K562 (cell line): ENCODE results near the gene VSIG10L. TPM values are rescaled to one million over a fixed set of nuclear protein-coding genes. Genes with fewer than 3 reads are reported as not detected.

Experiments used
- ATF7 ChIP-seq: fragments of 450-650 bp; IDR thresholded peaks from 2 replicates; pipeline ENCODE4 v1.7.1; 2014; ENCODE audit warnings: mild to moderate bottlenecking, moderate library complexity
- CHD2 ChIP-seq: IDR thresholded peaks from 2 replicates; pipeline ENCODE4 v1.6.1; 2011; ENCODE audit warnings: low read depth, low read length
- DEAF1 ChIP-seq: fragments of 450-650 bp; formaldehyde crosslinking; IDR thresholded peaks from 2 replicates; pipeline ENCODE4 v1.4.0; 2020; ENCODE audit warnings: mild to moderate bottlenecking, moderate library complexity
- ETS2 ChIP-seq: IDR thresholded peaks from 2 replicates; pipeline ENCODE4 v1.6.1; 2016; ENCODE audit warnings: borderline replicate concordance, missing genetic modification characterization, mild to moderate bottlenecking, moderate library complexity, missing compliant biosample characterization; ENCODE audit not compliant: poor library complexity, severe bottlenecking
- GTF2A2 ChIP-seq: IDR thresholded peaks from 2 replicates; pipeline ENCODE4 v1.6.1; 2016; ENCODE audit warnings: mild to moderate bottlenecking, missing genetic modification characterization, missing compliant biosample characterization
- HDAC3 ChIP-seq: fragments of 450-650 bp; IDR thresholded peaks from 2 replicates; pipeline ENCODE4 v1.6.1; 2018; ENCODE audit warnings: borderline replicate concordance, mild to moderate bottlenecking, moderate library complexity; ENCODE audit not compliant: partially characterized antibody
- HNRNPH1 ChIP-seq: fragments of 200-400 bp; formaldehyde crosslinking; optimal IDR thresholded peaks from 2 replicates; pipeline ENCODE3; 2017; ENCODE audit warnings: low read depth, mild to moderate bottlenecking, low read length, moderate library complexity
- NKRF ChIP-seq: fragments of 450-650 bp; IDR thresholded peaks from 2 replicates; pipeline ENCODE4 v1.6.1; 2016; ENCODE audit warnings: borderline replicate concordance
- POLR2AphosphoS5 ChIP-seq: IDR thresholded peaks from 2 replicates; pipeline ENCODE4 v1.6.1; 2011; ENCODE audit warnings: mild to moderate bottlenecking, low read depth, low read length, moderate library complexity; ENCODE audit not compliant: control insufficient read depth, insufficient read depth
- SMAD3 ChIP-seq: fragments of 450-650 bp; formaldehyde crosslinking; conservative IDR thresholded peaks from 2 replicates; pipeline ENCODE4 v1.4.0; 2020; ENCODE audit warnings: mild to moderate bottlenecking
- SRSF1 ChIP-seq: fragments of 200-400 bp; formaldehyde crosslinking; IDR thresholded peaks from 2 replicates; pipeline ENCODE4 v1.6.1; 2017; ENCODE audit warnings: mild to moderate bottlenecking, low read depth, low read length, moderate library complexity
- TBL1XR1 ChIP-seq, 2 experiments: IDR thresholded peaks; 2 replicates each; pipeline ENCODE4 v1.6.1; 2012; ENCODE audit warnings: improper control_type of control experiment in 2 of 2, low read length in 2 of 2, mild to moderate bottlenecking in 1 of 2
- TCF7 ChIP-seq: sonication (generic); IDR thresholded peaks from 2 replicates; pipeline ENCODE4 v1.6.1; 2016; ENCODE audit warnings: antibody characterized with exemption, borderline replicate concordance
- U2AF2 ChIP-seq: fragments of 200-400 bp; formaldehyde crosslinking; optimal IDR thresholded peaks from 2 replicates; pipeline ENCODE3; 2017; ENCODE audit warnings: low read depth, mild to moderate bottlenecking, low read length
- ZBED1 ChIP-seq: IDR thresholded peaks from 2 replicates; pipeline ENCODE4 v1.6.1; 2014
- ZNF121 ChIP-seq: sonication (generic); formaldehyde crosslinking; conservative IDR thresholded peaks from 2 replicates; pipeline ENCODE4 v1.8.0; 2022; ENCODE audit warnings: missing genetic modification reagents
- ZNF212 ChIP-seq: fragments of 450-650 bp; formaldehyde crosslinking; IDR thresholded peaks from 2 replicates; pipeline ENCODE4 v1.4.0; 2020; ENCODE audit warnings: mild to moderate bottlenecking
- ZNF77 ChIP-seq: fragments of 250-450 bp; sonication (Bioruptor Pico); IDR thresholded peaks from 2 replicates; pipeline ENCODE4 v1.5.0; 2020
- ZNF780A ChIP-seq: fragments of 250-450 bp; sonication (Bioruptor Pico); IDR thresholded peaks from 2 replicates; pipeline ENCODE4 v1.5.0; 2021; ENCODE audit warnings: mild to moderate bottlenecking
- polyA plus RNA-seq, 8 experiments: library from polyadenylated mRNA; depleted of rRNA in 4 of 8; stranded (reverse) in 5 of 8; unstranded in 3 of 8; fragments of >200 nt; fragmentation: Nextera tagmentation in 2 of 8; fragmentation: Illumina TruSeq in 1 of 8; extraction: Ambion mirVana in 2 of 8; extraction: Trizol in 1 of 8; gene quantifications; 2 replicates each; pipeline versions ENCODE4 v1.2.1 to v1.2.3, GENCODE V29; 2011 to 2014; ENCODE audit warnings: inconsistent platforms in 1 of 8, missing spikeins in 1 of 8
- total RNA-seq, 7 experiments: library from RNA; depleted of rRNA in 6 of 7; stranded (reverse); fragments of >200 nt in 6 of 7; fragmentation: Illumina TruSeq in 2 of 7; extraction: Trizol in 2 of 7; gene quantifications; 2 replicates each; pipeline versions ENCODE4 v1.2.1 to v1.2.3, GENCODE V29; 2011 to 2021; ENCODE audit warnings: low replicate concordance in 1 of 7
- TF ChIP-seq, protein P1 (sequence below): fragments of 150-350 bp; IDR thresholded peaks from 2 replicates; pipeline ENCODE4 v1.6.1; 2014; ENCODE audit warnings: low read depth, mild to moderate bottlenecking, low read length, borderline replicate concordance
- TF ChIP-seq, protein P2 (sequence below): fragments of 250-450 bp; sonication (Bioruptor Pico); IDR thresholded peaks from 2 replicates; pipeline ENCODE4 v1.8.0; 2022; ENCODE audit warnings: inconsistent platforms, mild to moderate bottlenecking, moderate library complexity, borderline replicate concordance

Gene VSIG10L
- total and polyA plus RNA-seq, 9 of the 15 experiments (the other 6 are each of a cell fraction or from before 2014, with no cell fraction given) = 1.1 to 7.6 (median 2.2) TPM

DNA sequence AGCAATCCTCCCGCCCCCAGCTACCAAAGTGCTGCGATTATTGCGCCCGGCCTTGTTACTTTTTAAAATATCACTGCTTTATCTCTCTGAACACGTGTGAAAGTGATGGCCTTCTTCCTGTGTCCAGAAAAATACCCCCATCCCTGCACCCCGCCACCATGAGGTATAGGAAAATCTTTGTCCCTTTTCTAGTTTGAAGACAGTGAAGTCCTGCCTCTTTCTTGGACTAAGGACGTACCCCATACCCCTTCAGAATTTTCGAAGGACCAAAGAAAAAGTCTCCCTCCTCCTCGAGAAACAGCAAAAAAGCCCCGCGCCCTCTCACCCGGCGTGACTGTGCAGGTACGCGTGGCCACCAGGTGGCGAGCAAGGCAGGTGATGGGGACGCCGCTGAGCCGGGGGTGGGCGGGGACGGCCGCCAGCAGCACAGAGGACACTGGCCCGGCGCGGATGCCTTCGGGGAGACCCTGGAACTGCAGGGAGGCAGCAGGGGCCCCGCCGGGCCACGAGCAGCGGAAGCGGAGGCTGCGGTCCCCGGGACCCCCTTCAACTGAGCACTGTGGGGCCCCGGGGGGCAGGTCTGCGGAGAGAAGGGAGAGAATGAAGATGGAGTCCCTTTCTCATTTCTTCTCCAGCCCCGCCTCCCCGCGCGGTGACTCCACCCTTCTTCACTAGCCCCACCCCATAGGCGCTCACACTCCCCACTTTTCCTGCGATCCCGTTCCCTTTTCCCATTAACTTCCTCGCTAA is 3.2 kb downstream of the VSIG10L start (continued):
- TF ChIP-seq, protein P1, sequence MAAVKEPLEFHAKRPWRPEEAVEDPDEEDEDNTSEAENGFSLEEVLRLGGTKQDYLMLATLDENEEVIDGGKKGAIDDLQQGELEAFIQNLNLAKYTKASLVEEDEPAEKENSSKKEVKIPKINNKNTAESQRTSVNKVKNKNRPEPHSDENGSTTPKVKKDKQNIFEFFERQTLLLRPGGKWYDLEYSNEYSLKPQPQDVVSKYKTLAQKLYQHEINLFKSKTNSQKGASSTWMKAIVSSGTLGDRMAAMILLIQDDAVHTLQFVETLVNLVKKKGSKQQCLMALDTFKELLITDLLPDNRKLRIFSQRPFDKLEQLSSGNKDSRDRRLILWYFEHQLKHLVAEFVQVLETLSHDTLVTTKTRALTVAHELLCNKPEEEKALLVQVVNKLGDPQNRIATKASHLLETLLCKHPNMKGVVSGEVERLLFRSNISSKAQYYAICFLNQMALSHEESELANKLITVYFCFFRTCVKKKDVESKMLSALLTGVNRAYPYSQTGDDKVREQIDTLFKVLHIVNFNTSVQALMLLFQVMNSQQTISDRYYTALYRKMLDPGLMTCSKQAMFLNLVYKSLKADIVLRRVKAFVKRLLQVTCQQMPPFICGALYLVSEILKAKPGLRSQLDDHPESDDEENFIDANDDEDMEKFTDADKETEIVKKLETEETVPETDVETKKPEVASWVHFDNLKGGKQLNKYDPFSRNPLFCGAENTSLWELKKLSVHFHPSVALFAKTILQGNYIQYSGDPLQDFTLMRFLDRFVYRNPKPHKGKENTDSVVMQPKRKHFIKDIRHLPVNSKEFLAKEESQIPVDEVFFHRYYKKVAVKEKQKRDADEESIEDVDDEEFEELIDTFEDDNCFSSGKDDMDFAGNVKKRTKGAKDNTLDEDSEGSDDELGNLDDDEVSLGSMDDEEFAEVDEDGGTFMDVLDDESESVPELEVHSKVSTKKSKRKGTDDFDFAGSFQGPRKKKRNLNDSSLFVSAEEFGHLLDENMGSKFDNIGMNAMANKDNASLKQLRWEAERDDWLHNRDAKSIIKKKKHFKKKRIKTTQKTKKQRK = no peak
- TF ChIP-seq U2AF2 (no peak), HNRNPH1 (no peak), TBL1XR1 (IDR thresholded peaks at IDR 0.05; ENCODE audit: low read length in 2 of 2) (no peak), SMAD3 (CRISPR knock-in tag) (no peak), ETS2 (tag) (no peak), NKRF (no peak; the same call in 1 of the 2 replicates), ZNF77 (CRISPR knock-in tag) (no peak), TCF7 (no peak), SRSF1 (no peak), HDAC3 (no peak), ZNF121 (CRISPR knock-in tag) (no peak), ZNF212 (CRISPR knock-in tag) (no peak), DEAF1 (peak; percentile 62), POLR2AphosphoS5 (no peak), CHD2 (no peak), ZNF780A (CRISPR knock-in tag) (no peak), ATF7 (peak; percentile 43; the same call in 1 of the 2 replicates), ZBED1 (no peak), GTF2A2 (tag) (no peak)
- TF ChIP-seq, protein P2, sequence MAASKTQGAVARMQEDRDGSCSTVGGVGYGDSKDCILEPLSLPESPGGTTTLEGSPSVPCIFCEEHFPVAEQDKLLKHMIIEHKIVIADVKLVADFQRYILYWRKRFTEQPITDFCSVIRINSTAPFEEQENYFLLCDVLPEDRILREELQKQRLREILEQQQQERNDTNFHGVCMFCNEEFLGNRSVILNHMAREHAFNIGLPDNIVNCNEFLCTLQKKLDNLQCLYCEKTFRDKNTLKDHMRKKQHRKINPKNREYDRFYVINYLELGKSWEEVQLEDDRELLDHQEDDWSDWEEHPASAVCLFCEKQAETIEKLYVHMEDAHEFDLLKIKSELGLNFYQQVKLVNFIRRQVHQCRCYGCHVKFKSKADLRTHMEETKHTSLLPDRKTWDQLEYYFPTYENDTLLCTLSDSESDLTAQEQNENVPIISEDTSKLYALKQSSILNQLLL (CRISPR knock-in tag) = no peak
